COR-L47 (cell line): ENCODE data around the gene N4BP3.

Experiments used
- DNase-seq: peaks from one replicate; lab custom pipeline; 2025; lab: John Stamatoyannopoulos, UW

N4BP3 gene

GRCh38 chr5:178104492-178104891 lies 8.8 kb upstream of the N4BP3 start:
- no peak for DNase-seq

- DNase-seq = no peak
Observed at GRCh38 chr5:178106086-178106485, 7.2 kb upstream of the N4BP3 start.

- DNase-seq = no peak
Observed at GRCh38 chr5:178106556-178107239, 6.6 kb upstream of the N4BP3 start.

DNA sequence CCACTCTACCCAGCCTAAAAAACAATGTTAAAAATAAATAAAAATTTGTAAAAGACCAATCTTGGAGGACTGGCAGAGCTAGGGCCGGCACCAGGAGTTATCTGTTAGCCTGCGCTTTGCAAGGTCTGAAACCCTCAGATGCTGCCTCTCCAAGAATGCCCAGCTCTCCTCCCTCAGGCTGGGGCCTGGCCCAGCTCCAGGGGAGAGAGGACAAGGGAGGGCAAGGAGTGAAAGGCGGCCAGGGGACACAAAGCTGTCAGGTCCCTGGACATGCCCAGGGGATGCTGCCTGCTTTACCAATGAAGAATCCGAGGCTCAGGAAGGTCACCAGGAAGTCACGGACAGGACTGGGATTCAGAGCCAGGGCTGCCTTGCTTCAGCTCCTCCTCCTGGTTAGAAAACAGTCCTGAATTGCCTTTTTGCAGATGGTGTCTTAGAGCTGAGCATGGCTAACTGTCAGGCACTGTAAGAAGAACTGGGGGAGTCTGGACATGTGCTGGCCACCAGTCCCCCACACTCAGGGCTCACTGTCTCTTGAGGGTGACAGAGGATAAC lies 5.5 kb upstream of the N4BP3 start:
- DNase-seq = no peak

GRCh38 chr5:178108446-178108845 lies 4.9 kb upstream of the N4BP3 start:
- no peak for DNase-seq

GRCh38 chr5:178108966-178109365 lies 4.4 kb upstream of the N4BP3 start:
- DNase-seq = no peak

- no peak for DNase-seq
Observed at GRCh38 chr5:178110511-178110910, 2.8 kb upstream of the N4BP3 start.

DNA sequence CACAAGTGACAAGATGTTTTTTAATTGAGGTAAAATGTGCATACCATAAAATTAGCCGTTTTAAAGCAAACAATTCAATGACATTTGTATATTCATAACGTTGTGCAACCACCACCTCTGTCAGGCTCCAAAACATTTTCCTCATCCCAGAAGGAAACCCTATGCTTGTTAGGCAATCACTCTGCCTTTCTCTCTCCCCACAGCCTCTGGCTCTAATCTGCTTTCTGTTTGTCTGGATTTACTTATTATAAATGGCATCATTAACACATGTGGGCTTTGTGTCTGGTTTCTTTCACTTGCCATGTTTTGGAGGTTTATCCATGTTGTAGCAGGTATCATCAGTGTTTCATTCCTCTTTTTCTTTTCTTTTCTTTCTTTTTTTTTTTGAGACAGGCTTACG lies 1.4 kb upstream of the N4BP3 start:
- no peak for DNase-seq

DNA sequence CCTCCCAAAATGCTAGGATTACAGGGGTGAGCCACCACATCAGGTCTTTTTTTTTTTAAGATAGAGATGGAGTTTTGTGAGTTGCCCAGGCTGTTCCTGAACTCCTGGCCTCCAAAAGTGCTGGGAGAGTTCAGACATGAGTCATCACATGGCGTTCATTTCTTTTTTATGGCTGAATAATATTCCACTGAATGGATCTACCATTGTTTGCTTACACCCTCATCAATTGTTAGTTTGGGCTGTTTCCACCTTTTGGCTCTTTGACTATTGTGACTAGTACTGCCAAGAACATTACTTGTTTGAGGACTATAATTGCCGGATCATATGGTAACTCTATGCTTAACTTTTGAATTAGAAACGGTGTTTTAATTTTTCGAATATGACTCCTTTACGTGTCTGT lies 787 bp upstream of the N4BP3 start:
- no peak for DNase-seq

DNA sequence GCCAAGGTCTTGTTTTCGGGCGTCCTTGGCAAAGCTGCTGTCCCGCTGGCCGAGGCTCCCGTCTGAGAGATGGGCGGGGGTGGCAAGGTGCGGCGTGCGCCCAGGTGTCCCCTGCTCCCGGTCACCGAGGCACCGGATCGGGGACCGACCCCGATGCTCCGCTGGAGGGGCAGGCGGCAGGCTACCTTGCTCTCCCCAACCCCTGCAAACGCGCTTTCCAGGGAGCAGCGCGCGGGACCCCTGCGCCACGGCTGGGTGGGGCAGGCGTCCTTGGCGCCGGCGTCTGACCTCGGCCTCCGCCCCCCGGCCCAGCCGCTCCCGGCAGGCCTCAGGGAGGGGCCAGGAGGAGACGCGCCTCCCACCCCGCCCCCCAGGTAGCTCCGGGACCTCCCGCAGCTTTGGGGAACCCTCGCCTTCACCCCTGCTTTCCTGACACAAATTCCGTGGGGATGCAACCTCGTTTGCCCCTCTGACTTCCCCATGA lies 551 bp downstream of the N4BP3 start:
- no peak for DNase-seq

GRCh38 chr5:178114325-178115135 lies 1.2 kb downstream of the N4BP3 start:
- no peak for DNase-seq

DNA sequence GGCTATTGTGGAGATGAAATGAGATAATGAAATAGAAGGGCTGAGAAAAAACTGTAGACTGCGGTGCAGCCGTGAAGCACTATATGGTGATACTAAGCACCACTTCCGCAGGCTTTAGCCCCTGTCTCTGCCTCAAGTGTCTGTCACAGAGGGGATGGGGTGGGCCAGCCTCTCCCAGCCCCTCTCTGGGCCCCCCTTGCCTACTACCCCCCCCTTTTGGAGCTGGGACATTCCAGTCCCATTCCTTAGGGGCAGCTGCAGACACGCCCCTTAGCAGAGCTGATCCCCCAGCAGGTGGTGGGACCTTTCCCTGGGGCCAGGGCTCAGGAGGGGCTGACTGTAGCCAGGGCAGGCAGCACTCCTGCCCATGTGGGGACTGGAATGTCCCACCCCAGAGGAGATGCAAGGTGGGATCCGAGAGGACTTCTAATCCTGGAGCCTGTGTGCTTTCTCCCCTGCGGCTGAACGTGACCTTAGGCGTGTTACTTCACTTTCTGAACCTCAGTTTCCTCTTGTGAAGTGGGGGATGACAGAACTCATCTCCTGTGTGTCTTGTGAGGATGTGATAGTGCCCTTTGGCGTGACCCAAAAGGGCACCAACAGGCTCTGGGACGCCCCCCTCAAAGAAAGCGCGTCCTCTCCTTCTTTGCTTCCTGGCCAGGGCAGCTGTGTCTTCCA lies 1.9 kb downstream of the N4BP3 start:
- no peak for DNase-seq

DNA sequence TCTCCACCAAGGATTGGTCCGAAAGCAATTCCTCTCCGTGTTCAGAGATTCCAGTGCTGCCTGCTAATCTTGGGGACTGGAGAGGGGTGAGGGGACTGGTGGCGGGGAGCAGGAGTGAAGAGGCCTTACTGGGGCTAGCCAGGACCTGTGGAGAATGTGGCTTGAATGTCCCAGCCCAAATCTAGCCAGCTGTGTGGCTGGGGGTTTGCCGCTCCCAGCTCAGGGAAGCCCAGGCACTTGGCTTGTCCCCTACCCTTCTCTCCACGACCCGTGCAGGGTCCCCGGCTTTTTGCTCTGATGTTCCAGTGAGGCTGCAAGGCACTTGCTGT lies 2.4 kb downstream of the N4BP3 start:
- DNase-seq = no peak

- DNase-seq = no peak
Observed at GRCh38 chr5:178116143-178116885, 3.0 kb downstream of the N4BP3 start.

GRCh38 chr5:178117923-178118701 lies 4.8 kb downstream of the N4BP3 start:
- no peak for DNase-seq

DNA sequence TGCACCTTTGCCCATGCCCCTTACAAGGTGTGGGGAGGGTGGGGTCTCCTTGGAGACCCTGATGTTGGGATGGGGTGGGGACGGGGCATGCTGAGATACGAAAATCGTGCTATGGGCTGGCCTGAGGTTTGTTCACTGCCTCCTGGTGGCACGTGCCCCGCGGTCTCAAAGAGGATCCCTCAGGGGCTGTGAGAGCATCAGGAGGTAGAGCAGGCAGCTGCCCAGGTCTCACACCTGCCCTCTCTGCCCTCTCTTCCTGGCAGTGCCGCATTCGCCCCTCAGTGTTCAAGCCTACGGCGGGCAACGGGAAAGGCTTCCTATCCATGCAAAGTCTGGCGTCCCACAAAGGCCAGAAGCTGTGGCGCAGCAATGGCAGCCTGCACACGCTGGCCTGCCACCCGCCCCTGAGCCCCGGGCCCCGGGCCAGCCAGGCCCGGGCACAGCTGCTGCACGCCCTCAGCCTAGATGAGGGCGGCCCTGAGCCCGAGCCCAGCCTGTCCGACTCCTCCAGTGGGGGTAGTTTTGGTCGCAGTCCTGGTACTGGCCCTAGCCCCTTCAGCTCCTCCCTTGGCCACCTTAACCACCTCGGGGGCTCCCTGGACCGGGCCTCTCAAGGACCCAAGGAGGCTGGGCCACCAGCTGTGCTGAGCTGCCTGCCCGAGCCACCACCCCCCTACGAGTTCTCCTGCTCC lies 6.7 kb downstream of the N4BP3 start:
- no peak for DNase-seq

GRCh38 chr5:178120607-178121357 lies 7.5 kb downstream of the N4BP3 start:
- DNase-seq = peak; percentile 98

DNA sequence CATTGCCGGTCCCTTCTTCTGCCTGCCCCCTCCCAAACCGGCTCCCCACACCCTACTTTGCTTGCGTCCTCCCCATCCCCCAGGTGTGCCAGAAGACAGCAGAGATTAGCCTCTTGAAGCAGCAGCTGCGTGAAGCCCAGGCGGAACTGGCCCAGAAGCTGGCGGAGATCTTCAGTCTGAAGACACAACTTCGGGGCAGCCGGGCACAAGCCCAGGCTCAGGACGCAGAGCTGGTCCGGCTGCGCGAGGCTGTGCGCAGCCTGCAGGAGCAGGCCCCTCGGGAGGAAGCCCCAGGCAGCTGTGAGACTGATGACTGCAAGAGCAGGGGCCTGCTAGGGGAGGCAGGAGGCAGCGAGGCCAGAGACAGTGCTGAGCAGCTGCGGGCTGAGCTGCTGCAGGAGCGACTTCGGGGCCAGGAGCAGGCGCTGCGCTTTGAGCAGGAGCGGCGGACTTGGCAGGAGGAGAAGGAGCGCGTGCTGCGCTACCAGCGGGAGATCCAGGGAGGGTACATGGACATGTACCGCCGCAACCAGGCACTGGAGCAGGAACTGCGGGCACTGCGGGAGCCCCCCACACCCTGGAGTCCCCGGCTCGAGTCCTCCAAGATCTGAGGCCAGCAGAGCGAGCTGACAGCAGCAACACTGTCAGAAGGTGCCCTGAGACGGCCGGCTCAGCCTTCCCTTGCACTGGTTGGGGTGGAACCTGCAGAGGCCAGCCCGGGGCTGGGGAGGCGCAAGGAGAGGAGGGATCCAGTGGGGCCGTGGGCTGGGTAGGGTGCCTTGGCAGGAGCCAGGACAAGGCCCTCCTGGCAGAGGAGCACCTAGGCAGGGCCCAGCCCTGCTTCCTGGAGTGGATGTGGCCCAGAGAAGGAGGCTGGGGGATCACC lies 8.3 kb downstream of the N4BP3 start:
- DNase-seq = no peak

DNA sequence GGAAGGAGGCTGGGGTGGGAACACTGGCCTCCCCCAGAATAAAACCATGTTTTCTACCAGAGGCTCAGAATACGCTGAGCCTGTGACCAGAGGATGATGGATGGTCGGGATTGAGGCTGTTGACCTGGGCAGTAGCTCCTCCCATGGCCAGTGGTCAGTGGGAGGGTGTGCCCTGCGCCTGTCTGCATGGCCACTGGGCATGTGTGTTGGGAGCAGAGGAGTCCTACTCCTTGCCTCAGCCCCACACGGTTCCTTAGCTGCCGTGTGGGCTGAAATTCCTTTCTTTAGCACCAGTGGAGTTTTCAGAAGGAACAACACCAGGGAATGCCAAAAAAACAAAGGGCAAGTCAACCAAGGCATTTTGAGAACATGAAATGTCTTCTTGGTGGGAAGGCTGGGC lies 9.0 kb downstream of the N4BP3 start:
- no peak for DNase-seq
